ENCODE measurements around the gene HDGFL2.

Gene HDGFL2

GRCh38 chr19:4529924-4530522 is 57.9 kb downstream of the HDGFL2 start:
- DNase-seq: no peak
- no peaks in the 10 kb centered on the region for H4K20me1 ChIP-seq (ENCODE audit: insufficient read depth, low read length)
- no peaks in the 10 kb centered on the region for H3K9me2 ChIP-seq (replicated peaks; ENCODE audit: insufficient read depth, low read length)
- no peak overlapping the region for H2AFZ ChIP-seq (ENCODE audit: low read length)
- H3K27ac ChIP-seq (ENCODE audit: low read length): no peak overlapping the region
- H3K4me1 ChIP-seq (ENCODE audit: low read length): no peaks in the 10 kb centered on the region
- H3K79me2 ChIP-seq (ENCODE audit: low read length): no peaks in the 10 kb centered on the region
- H3F3A ChIP-seq (ENCODE audit: insufficient read depth, low read length): no peaks in the 10 kb centered on the region
- H3K27me3 ChIP-seq (replicated peaks; ENCODE audit: insufficient read depth, low read length): peaks cover 96% of the 10 kb centered on the region
- H3K4me2 ChIP-seq (ENCODE audit: low read depth, low read length): no peak overlapping the region
- TF ChIP-seq EZH2phosphoT487 (IDR thresholded peaks at IDR 0.05; ENCODE audit: low read length) (no peak), EZH2 (optimal IDR thresholded peaks at IDR 0.05; ENCODE audit: low read depth, low read length) (no peak), CTCF (IDR thresholded peaks at IDR 0.05; ENCODE audit: low read length) (no peak)
- no peak overlapping the region for H3K4me3 ChIP-seq (ENCODE audit: low read length)
- no peaks in the 10 kb centered on the region for H3K36me3 ChIP-seq (replicated peaks; ENCODE audit: insufficient read depth, low read length)
- H3K9me3 ChIP-seq (replicated peaks; ENCODE audit: insufficient read depth, low read length): no peaks in the 10 kb centered on the region
- H3K9ac ChIP-seq (ENCODE audit: low read length): no peak overlapping the region

- no peak overlapping the region for H3K27ac ChIP-seq (ENCODE audit: low read length)
- no peaks in the 10 kb centered on the region for H3K9me2 ChIP-seq (replicated peaks; ENCODE audit: insufficient read depth, low read length)
- H3K27me3 ChIP-seq (replicated peaks; ENCODE audit: insufficient read depth, low read length): peaks cover 94% of the 10 kb centered on the region
- DNase-seq: no peak
- TF ChIP-seq EZH2 (optimal IDR thresholded peaks at IDR 0.05; ENCODE audit: low read depth, low read length) (no peak), EZH2phosphoT487 (IDR thresholded peaks at IDR 0.05; ENCODE audit: low read length) (no peak), CTCF (IDR thresholded peaks at IDR 0.05; ENCODE audit: low read length) (no peak)
- no peak overlapping the region for H3K4me3 ChIP-seq (ENCODE audit: low read length)
- no peaks in the 10 kb centered on the region for H3K4me1 ChIP-seq (ENCODE audit: low read length)
- no peaks in the 10 kb centered on the region for H3F3A ChIP-seq (ENCODE audit: insufficient read depth, low read length)
- no peak overlapping the region for H2AFZ ChIP-seq (ENCODE audit: low read length)
- no peaks in the 10 kb centered on the region for H3K36me3 ChIP-seq (replicated peaks; ENCODE audit: insufficient read depth, low read length)
- no peaks in the 10 kb centered on the region for H4K20me1 ChIP-seq (ENCODE audit: insufficient read depth, low read length)
- no peaks in the 10 kb centered on the region for H3K9me3 ChIP-seq (replicated peaks; ENCODE audit: insufficient read depth, low read length)
- H3K9ac ChIP-seq (ENCODE audit: low read length): no peak overlapping the region
- H3K4me2 ChIP-seq (ENCODE audit: low read depth, low read length): no peak overlapping the region
- no peaks in the 10 kb centered on the region for H3K79me2 ChIP-seq (ENCODE audit: low read length)
Measured at GRCh38 chr19:4531562-4532165, 59.6 kb downstream of the HDGFL2 start.

- Histone ChIP-seq H3K79me2 (ENCODE audit: low read length) (no peaks in the 10 kb centered on the region), H3K4me2 (ENCODE audit: low read depth, low read length) (no peak overlapping the region), H4K20me1 (ENCODE audit: insufficient read depth, low read length) (no peaks in the 10 kb centered on the region), H3K4me1 (ENCODE audit: low read length) (no peaks in the 10 kb centered on the region), H3K27me3 (replicated peaks; ENCODE audit: insufficient read depth, low read length) (peaks cover 95% of the 10 kb centered on the region), H3K36me3 (replicated peaks; ENCODE audit: insufficient read depth, low read length) (no peaks in the 10 kb centered on the region), H3K4me3 (ENCODE audit: low read length) (no peak overlapping the region), H3K9me2 (replicated peaks; ENCODE audit: insufficient read depth, low read length) (no peaks in the 10 kb centered on the region), H2AFZ (ENCODE audit: low read length) (no peak overlapping the region), H3K9ac (ENCODE audit: low read length) (no peak overlapping the region), H3F3A (ENCODE audit: insufficient read depth, low read length) (no peaks in the 10 kb centered on the region), H3K27ac (ENCODE audit: low read length) (no peak overlapping the region), H3K9me3 (replicated peaks; ENCODE audit: insufficient read depth, low read length) (no peaks in the 10 kb centered on the region)
- TF ChIP-seq EZH2 (optimal IDR thresholded peaks at IDR 0.05; ENCODE audit: low read depth, low read length) (no peak), CTCF (IDR thresholded peaks at IDR 0.05; ENCODE audit: low read length) (no peak), EZH2phosphoT487 (IDR thresholded peaks at IDR 0.05; ENCODE audit: low read length) (no peak)
- no peak for DNase-seq
Measured at GRCh38 chr19:4533334-4533733, 61.2 kb downstream of the HDGFL2 start.
